Motor neuron (in vitro differentiated cells): ENCODE results near the gene TRMT44. TPM values are rescaled to one million over a fixed set of nuclear protein-coding genes. Genes with fewer than 3 reads are reported as not detected.

Source experiments
- ATAC-seq, 8 experiments: fragments of 200-7000 bp; cut with Tn5 transposase; replicated peaks in 6 of 8; 2 replicates each; pipeline ENCODE4 v1.8.0; 2021; ENCODE audit warnings: mild to moderate bottlenecking in 8 of 8, moderate library complexity in 8 of 8
- H3K27ac ChIP-seq, 2 donors: fragments of 250-450 bp; sonication (Bioruptor Pico); 2 replicates each; pipeline ENCODE4 v1.9.0; 2021; ENCODE audit warnings: antibody characterized with exemption in 2 of 2, mild to moderate bottlenecking in 2 of 2, moderate library complexity in 1 of 2
- H3K4me1 ChIP-seq, 2 donors: fragments of 250-450 bp; sonication (Bioruptor Pico); replicated peaks in 1 of 2; 2 replicates each; pipeline ENCODE4 v1.6.1; 2021; ENCODE audit warnings: antibody characterized with exemption in 2 of 2, mild to moderate bottlenecking in 2 of 2, moderate library complexity in 1 of 2
- H3K4me3 ChIP-seq, 5 donors: fragments of 250-450 bp; sonication (Bioruptor Pico); 2 replicates each; pipeline ENCODE4 v1.9.0; 2021; ENCODE audit warnings: antibody characterized with exemption in 5 of 5, mild to moderate bottlenecking in 5 of 5, moderate library complexity in 4 of 5
- WGBS, 10 experiments: fragments of 450-650 bp; shearing (Covaris generic); methylation state at CpG; one replicate each; pipeline ENCODE4 v1.0.0; 2022; 5-methylcytosine and 5-hydroxymethylcytosine counted together
- in situ Hi-C, 9 experiments: fragments of 400-800 bp; cut with MboI; loops; one replicate each; pipeline ENCODE4 v1.15.0; 2021; ENCODE audit warnings: low sequenced_read_pairs in 9 of 9, low pct_unique_long_range_greater_than_20kb in 2 of 9; ENCODE audit not compliant: unreplicated experiment in 9 of 9
- total RNA-seq, 8 experiments: library from RNA; unstranded; fragments of 300-600 nt; gene quantifications; 2 replicates each; pipeline versions ENCODE4 v1.2.3 to v1.2.4, GENCODE V29; 2022

Gene TRMT44
- total RNA-seq, 8 experiments from 2014 or later: 7.9 to 18.4 (median 11.1) TPM

- in situ Hi-C loops: no loop called here
- Histone ChIP-seq H3K4me1 (peaks cover 0 to 3% of the 10 kb centered on the region in 2 donors), H3K4me3 (no peak overlapping the region), H3K27ac (no peak overlapping the region)
- no peak for ATAC-seq
- WGBS, 10 experiments: 31 to 100% (median 62%) methylated on average over 2 to 4 of the region's 5 CpGs; no CpG with 5 or more reads in 2 of the 10 experiments
Measured at GRCh38 chr4:8494983-8495548, 54.5 kb downstream of the TRMT44 start.

- in situ Hi-C loops: no loop called here
- 40 to 100% (median 73%) methylated on average over 1 to 3 of the region's 3 CpGs; no CpG with 5 or more reads in 5 of the 10 experiments for WGBS, 10 experiments
- Histone ChIP-seq H3K27ac (no peak overlapping the region), H3K4me3 (no peak overlapping the region), H3K4me1 (peaks cover 0 to 3% of the 10 kb centered on the region in 2 donors)
- ATAC-seq: peak in 4 of 8 experiments; percentile 16 to 93 (median 70)
Measured at GRCh38 chr4:8495803-8496202, 55.2 kb downstream of the TRMT44 start.

DNA sequence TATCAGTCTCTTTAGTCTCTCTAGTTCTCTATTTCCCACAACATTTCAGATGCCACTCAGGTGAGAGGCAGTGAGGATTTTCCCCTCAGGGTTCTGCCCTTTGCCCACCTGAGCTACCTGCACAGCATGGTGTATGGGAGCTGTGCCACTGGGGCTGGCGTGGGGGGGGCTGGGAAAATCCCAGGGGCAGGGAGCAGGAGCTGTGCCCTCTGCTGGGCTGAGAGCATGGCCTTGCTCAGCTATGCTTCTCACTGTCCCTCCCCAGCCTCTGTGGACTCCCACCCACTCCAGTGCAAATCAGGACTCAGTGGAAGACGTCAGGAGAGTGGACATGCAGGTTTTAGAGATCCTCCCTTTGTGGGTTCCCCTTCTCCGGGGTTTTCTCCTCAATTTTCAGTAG is 57.2 kb downstream of the TRMT44 start:
- H3K4me3 ChIP-seq: no peak overlapping the region
- WGBS, 10 experiments: 30 to 85% (median 60%) methylated on average over 1 to 2 of the region's 3 CpGs; no CpG with 5 or more reads in 7 of the 10 experiments
- in situ Hi-C loops: no loop called here
- peaks cover 0 to 3% of the 10 kb centered on the region in 2 donors for H3K4me1 ChIP-seq
- no peak for ATAC-seq
- H3K27ac ChIP-seq: no peak overlapping the region

GRCh38 chr4:8500966-8501365 is 60.4 kb downstream of the TRMT44 start:
- no peak overlapping the region for H3K4me3 ChIP-seq
- 40 to 69% (median 60%) methylated on average over 1 to 4 of the region's 7 CpGs; no CpG with 5 or more reads in 7 of the 10 experiments for WGBS, 10 experiments
- no peak for ATAC-seq
- no peak overlapping the region for H3K27ac ChIP-seq
- in situ Hi-C loops: no loop called here
- H3K4me1 ChIP-seq: no peaks in the 10 kb centered on the region

DNA sequence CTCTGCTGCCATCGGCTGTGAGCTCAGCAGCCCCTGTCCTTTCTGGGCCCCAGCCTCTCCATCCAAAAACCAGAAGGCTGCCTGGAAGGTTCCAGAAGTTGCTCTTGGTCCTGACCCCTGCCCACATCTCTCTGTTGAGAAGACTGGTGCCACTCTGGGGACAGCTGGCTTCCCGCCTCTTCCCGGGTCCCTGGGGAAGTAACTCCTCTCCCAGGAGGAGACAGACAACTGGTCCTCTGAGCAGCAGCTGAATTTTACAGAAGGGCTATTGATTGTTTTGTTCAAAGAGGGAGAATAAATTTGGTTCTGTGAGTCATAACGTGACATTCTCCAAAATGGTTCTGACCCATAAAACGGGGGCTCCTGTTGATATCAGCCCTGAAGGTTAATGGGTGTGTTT is 61.2 kb downstream of the TRMT44 start:
- WGBS, 10 experiments: 0 to 100% (median 67%) methylated on average over 1 to 2 of the region's 5 CpGs; no CpG with 5 or more reads in 5 of the 10 experiments
- Histone ChIP-seq H3K27ac (no peak overlapping the region), H3K4me1 (no peaks in the 10 kb centered on the region), H3K4me3 (no peak overlapping the region)
- no peak for ATAC-seq
- in situ Hi-C loops: no loop called here

GRCh38 chr4:8502371-8502770 is 61.8 kb downstream of the TRMT44 start:
- no peak for ATAC-seq
- H3K27ac ChIP-seq: no peak overlapping the region
- no peaks in the 10 kb centered on the region for H3K4me1 ChIP-seq
- WGBS, 10 experiments: 33 to 100% (median 89%) methylated on average over 2 to 5 of the region's 6 CpGs; no CpG with 5 or more reads in 6 of the 10 experiments
- in situ Hi-C loops: no loop called here
- H3K4me3 ChIP-seq: no peak overlapping the region

DNA sequence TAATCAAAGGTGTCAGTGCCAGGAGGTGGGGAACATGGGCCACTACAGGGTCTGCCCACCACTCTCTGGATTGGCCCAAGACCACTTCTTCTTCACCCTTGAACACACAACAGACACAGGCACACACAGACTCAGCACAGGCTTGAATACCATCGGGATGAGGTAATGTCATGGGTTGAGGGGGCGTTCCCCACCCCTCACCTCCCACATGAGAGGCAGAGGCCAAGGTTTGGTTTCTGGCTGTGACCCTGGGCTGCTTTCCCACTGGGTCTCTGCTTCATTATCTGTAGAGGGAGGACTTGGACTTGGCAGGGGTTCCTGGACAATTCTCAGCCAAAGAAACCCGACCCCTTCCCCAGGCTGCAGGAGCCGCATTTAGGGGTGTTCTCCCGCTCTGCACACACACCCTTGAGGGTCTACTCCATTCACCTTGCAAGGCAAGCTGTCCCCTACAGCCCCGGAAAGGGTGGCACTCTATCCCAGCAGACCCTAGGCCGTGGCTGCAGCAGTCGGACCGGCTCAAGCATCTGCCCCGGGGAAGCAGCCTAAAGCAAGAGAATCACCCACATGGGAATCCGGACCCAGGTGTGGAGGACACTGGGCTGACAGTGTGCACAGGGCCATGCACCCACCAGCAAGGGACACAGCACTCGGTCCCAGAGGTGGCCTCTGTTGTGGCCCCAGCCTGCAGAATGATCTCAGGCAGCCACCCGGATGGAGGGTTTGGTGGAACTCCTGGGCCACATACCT is 62.4 kb downstream of the TRMT44 start:
- peak in 1 of 8 experiments; percentile 17 for ATAC-seq
- in situ Hi-C loops: no loop called here
- WGBS, 10 experiments: 40 to 71% (median 60%) methylated on average over 1 to 4 of the region's 13 CpGs; no CpG with 5 or more reads in 5 of the 10 experiments
- no peak overlapping the region for H3K27ac ChIP-seq
- no peaks in the 10 kb centered on the region for H3K4me1 ChIP-seq
- H3K4me3 ChIP-seq: no peak overlapping the region

GRCh38 chr4:8503801-8504200 is 63.2 kb downstream of the TRMT44 start:
- Histone ChIP-seq H3K4me3 (no peak overlapping the region), H3K4me1 (no peaks in the 10 kb centered on the region), H3K27ac (no peak overlapping the region)
- 60 to 100% (median 65%) methylated on average over 1 to 4 of the region's 11 CpGs; no CpG with 5 or more reads in 7 of the 10 experiments for WGBS, 10 experiments
- in situ Hi-C loops: no loop called here
- peak in 6 of 8 experiments; percentile 4 to 43 (median 20) for ATAC-seq

- Histone ChIP-seq H3K27ac (no peak overlapping the region), H3K4me3 (no peak overlapping the region), H3K4me1 (no peaks in the 10 kb centered on the region)
- peak in 6 of 8 experiments; percentile 52 to 81 (median 77) for ATAC-seq
- 40 to 52% (median 40%) methylated on average over 1 to 5 of the region's 15 CpGs; no CpG with 5 or more reads in 6 of the 10 experiments for WGBS, 10 experiments
- in situ Hi-C loops: no loop called here
Measured at GRCh38 chr4:8504279-8505007, 63.9 kb downstream of the TRMT44 start.

- no peak overlapping the region for H3K4me3 ChIP-seq
- H3K4me1 ChIP-seq: no peaks in the 10 kb centered on the region
- no peak overlapping the region for H3K27ac ChIP-seq
- in situ Hi-C loops: no loop called here
- no peak for ATAC-seq
- WGBS, 10 experiments: 100% methylated on average over 1 of the region's 7 CpGs; no CpG with 5 or more reads in 9 of the 10 experiments
Measured at GRCh38 chr4:8505229-8505628, 64.7 kb downstream of the TRMT44 start.

DNA sequence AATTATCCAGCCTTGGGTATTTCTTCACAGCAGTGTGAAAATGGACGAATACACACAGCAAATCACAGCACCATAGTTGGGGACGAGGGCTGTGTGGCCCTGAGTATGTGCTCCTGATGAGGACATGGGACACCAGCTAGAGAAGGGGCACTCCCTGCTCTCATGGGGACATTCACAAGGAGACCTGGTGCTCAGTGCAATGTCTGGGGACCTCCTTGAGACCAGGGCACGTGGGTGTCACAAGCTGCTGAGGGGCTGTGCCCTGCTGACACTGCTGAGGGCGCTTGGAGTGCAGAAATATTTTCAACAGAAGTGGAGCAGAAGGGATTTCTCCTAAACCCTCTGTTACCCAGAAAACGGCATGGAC is 65.4 kb downstream of the TRMT44 start:
- 42 to 100% (median 55%) methylated on average over 1 to 5 of the region's 5 CpGs; no CpG with 5 or more reads in 6 of the 10 experiments for WGBS, 10 experiments
- Histone ChIP-seq H3K27ac (no peak overlapping the region), H3K4me1 (no peaks in the 10 kb centered on the region), H3K4me3 (no peak overlapping the region)
- in situ Hi-C loops: no loop called here
- ATAC-seq: peak in 2 of 8 experiments; percentile 5 to 19

DNA sequence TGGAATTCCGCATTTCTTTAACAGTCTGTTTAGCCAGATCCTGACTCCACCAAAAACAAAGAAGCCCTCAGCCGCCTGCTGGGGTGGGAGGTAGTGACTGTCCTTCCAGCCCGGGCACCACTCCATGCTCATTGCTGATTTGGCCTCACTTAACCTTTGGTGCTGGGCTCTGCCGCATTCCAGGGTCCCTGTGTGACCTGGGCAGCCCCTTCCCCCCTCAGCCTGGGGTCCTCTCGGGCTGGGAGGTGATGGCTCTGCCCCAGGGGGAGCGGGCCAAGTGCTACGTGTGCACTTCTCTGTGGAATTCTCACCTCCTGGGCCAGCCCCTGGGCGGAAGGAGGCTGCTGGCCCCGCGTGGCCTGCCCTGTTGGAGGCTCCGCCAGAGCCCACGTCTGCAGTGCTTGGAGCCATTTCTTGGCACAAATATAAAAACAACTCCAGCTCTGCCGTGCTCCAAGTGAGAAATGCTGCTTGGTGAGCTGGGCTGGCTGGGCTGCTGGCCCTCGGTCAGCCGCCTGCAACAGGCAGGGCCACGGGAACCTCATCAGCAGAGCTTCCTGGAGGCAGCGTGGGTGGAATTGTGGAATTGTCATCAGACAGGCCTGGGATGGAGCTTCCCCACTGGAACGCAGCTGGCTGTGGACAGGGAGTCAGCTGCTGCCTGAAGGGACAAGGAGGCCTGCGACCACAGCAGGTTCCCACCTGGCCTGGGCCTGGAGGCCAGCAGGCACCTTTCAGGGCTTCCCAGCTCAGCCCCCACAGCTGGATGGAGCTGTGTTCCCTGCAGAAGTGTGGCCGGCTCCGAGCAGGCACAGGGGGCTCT is 66.0 kb downstream of the TRMT44 start:
- no peak overlapping the region for H3K27ac ChIP-seq
- no peak overlapping the region for H3K4me3 ChIP-seq
- WGBS, 10 experiments: 0 to 60% (median 10%) methylated on average over 2 to 7 of the region's 21 CpGs; no CpG with 5 or more reads in 3 of the 10 experiments
- peak; percentile 12 to 51 (median 21) for ATAC-seq
- H3K4me1 ChIP-seq: no peaks in the 10 kb centered on the region
- in situ Hi-C loops: no loop called here
